Left colon (tissue), 2 donors: Measurements from ENCODE around the gene CFD. TPM values are rescaled to one million over a fixed set of nuclear protein-coding genes. Genes with fewer than 3 reads are reported as not detected.

ENCODE experiments used
- microRNA-seq, 2 donors: library from miRNA; unstranded; fragments of <30 nt; microRNA quantifications; one replicate each; pipeline versions ENCODE4 v1.1.0 to v1.2.0, GENCODE V29; 2020
- total RNA-seq, 2 donors: library from RNA; stranded (reverse); fragmentation: NEBNext Ultra II Directional; extraction: Animal tissue kit (Norgen Biotek cat#: 25700); gene quantifications; one replicate each; pipeline ENCODE4 v1.2.1, GENCODE V29; 2021
- donor health status: DM: no; HTN: no; CAD: no.
- donor health status: DM: yes; HTN: yes; CAD: no.

The CFD gene
- total RNA-seq, 2 donors from 2014 or later: 57.0 to 136 TPM

Small RNAs within 50 kb of the gene (microRNA-seq; reads per million reads assigned to microRNA genes)
- 5.3 to 13.6 reads per million in 2 donors for gene MIR3187

Other genes starting within 250 kb of the CFD start
- 10 to 100 TPM; 52.7 to 64.6 TPM for gene POLRMT, start 226.1 kb upstream of the CFD start, total RNA-seq
- not detected for gene FGF22, start 219.8 kb upstream of the CFD start, total RNA-seq
- gene RNF126, start 196.4 kb upstream of the CFD start, total RNA-seq: 10 to 100 TPM; 60.1 to 73.1 TPM
- 1 to 10 TPM; 4.9 to 8.7 TPM for gene FSTL3, start 183.3 kb upstream of the CFD start, total RNA-seq
- gene PRSS57, start 164.2 kb upstream of the CFD start, total RNA-seq: not detected
- gene PALM, start 150.7 kb upstream of the CFD start, total RNA-seq: 10 to 100 TPM in 1 of 2 donors, 1 to 10 TPM in 1; 8.7 to 11.9 TPM
- 100 to 1,000 TPM; 414 to 461 TPM for gene MISP, start 108.6 kb upstream of the CFD start, total RNA-seq
- 100 to 1,000 TPM; 253 to 306 TPM for gene PTBP1, start 62.2 kb upstream of the CFD start, total RNA-seq
- gene PLPPR3, start 37.7 kb upstream of the CFD start, total RNA-seq: not detected
- not detected for gene AZU1, start 31.8 kb upstream of the CFD start, total RNA-seq
- not detected for gene PRTN3, start 18.7 kb upstream of the CFD start, total RNA-seq
- gene ELANE, start 7.4 kb upstream of the CFD start, total RNA-seq: under 1 TPM in 1 of 2 donors, not detected in 1; 0.81 TPM
- gene MED16, start 33.5 kb downstream of the CFD start, total RNA-seq: 10 to 100 TPM; 63.1 to 70.6 TPM
- not detected for gene RNU6-9, start 33.8 kb downstream of the CFD start, total RNA-seq
- gene R3HDM4, start 53.6 kb downstream of the CFD start, total RNA-seq: 10 to 100 TPM; 54.6 to 66.4 TPM
- gene KISS1R, start 57.7 kb downstream of the CFD start, total RNA-seq: not detected
- 10 to 100 TPM; 10.7 to 11.6 TPM for gene ARID3A, start 66.4 kb downstream of the CFD start, total RNA-seq
- gene WDR18, start 124.7 kb downstream of the CFD start, total RNA-seq: 10 to 100 TPM; 21.5 to 28.1 TPM
- not detected for gene GRIN3B, start 140.8 kb downstream of the CFD start, total RNA-seq
- gene TMEM259, start 161.5 kb downstream of the CFD start, total RNA-seq: 100 to 1,000 TPM; 185 to 224 TPM
- not detected for gene RNU6-2, start 161.9 kb downstream of the CFD start, total RNA-seq
- 100 to 1,000 TPM in 1 of 2 donors, 10 to 100 TPM in 1; 76.6 to 106 TPM for gene CNN2, start 166.9 kb downstream of the CFD start, total RNA-seq
- 10 to 100 TPM; 23.3 to 35.1 TPM for gene ABCA7, start 180.4 kb downstream of the CFD start, total RNA-seq
- gene ARHGAP45, start 207.5 kb downstream of the CFD start, total RNA-seq: 10 to 100 TPM; 37.9 to 47.2 TPM
- 100 to 1,000 TPM; 116 to 141 TPM for gene POLR2E, start 235.7 kb downstream of the CFD start, total RNA-seq
- gene GPX4, start 244.3 kb downstream of the CFD start, total RNA-seq: 100 to 1,000 TPM; 162 to 176 TPM